Measurements from ENCODE around the gene P2RY1.

P2RY1 gene, protein sequence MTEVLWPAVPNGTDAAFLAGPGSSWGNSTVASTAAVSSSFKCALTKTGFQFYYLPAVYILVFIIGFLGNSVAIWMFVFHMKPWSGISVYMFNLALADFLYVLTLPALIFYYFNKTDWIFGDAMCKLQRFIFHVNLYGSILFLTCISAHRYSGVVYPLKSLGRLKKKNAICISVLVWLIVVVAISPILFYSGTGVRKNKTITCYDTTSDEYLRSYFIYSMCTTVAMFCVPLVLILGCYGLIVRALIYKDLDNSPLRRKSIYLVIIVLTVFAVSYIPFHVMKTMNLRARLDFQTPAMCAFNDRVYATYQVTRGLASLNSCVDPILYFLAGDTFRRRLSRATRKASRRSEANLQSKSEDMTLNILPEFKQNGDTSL
- 0 to 0.49 (median 0.18) reads per million in 4 experiments for total RNA-seq

DNA sequence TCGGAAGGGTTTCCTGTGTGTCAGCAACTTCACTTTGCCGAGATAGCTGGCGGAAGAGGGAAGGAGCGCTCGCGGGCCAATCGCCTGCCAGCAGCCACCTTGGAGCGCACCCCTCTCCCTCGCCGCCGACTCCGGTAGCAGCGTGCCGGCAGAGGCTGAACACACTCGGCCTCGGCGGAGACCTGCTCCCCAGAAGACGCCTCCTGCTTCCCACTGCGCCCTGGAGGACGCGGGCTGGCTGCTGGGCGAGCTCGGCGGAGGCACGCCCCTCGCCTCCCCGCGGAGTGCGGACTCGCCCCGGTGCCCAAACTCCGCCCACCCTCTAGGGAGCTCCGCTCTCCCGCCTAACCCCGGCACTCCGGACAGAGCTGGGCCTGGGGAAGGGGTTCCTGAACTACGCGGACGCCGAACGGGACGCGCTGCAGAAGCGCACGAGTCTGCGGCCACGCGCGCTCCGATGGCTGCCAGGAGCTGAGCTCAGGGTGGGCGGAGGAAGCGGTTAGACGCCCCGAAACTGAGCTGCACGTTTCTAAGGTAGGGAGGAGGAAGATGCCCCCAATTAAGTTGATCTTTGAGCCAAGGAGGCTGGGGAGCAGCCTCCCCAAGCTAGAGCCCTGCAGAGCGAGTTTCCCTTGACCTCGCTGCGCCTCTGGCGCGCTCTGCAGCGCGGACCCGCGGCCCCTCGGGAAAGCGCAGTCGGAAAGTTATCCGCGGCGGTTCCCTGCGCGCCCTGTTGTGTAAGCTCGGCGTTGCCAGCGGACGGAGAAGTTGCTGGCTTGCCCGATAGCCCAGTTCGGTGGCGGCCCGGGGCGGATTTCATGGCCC is at the start of gene P2RY1:
Gene P2RY1, plus strand, starts transcription at position 356 of the 825 bp plus-strand sequence. CDS start 652 bp downstream, outside the sequence.
- DNase-seq: no peak

DNA sequence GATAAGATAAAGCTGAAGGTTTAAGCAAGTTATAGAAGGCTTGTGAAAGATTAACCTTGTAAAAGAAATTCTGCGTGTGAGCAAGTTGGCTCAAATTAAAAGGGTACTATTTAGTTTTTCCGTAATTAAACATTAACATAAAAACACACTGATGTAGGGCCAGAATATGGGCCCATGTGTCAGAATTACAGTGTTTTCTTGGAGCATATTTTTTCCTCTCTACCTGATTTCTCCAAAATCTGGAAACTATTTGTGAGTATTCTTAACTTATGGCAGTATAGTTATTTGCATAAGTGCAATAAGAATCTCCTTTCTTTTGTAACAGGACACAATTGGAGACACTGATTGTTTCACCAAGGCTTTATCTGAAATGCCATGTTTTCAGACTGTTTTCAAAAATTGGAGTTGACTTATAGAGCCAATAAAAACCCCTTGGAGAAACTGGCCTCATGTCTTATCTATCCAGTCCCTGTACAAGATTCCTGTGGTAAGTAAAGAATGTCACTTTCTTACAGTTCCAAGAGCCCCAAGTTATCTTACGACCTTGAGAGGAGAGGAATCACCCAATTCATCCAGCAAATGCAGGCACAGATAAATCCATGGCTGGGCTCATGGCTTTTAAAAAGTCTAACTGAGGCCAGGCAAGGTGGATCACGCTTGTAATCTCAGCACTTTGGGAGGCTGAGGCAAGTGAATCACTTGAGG is 47.8 kb upstream of the P2RY1 start:
- DNase-seq: no peak

DNA sequence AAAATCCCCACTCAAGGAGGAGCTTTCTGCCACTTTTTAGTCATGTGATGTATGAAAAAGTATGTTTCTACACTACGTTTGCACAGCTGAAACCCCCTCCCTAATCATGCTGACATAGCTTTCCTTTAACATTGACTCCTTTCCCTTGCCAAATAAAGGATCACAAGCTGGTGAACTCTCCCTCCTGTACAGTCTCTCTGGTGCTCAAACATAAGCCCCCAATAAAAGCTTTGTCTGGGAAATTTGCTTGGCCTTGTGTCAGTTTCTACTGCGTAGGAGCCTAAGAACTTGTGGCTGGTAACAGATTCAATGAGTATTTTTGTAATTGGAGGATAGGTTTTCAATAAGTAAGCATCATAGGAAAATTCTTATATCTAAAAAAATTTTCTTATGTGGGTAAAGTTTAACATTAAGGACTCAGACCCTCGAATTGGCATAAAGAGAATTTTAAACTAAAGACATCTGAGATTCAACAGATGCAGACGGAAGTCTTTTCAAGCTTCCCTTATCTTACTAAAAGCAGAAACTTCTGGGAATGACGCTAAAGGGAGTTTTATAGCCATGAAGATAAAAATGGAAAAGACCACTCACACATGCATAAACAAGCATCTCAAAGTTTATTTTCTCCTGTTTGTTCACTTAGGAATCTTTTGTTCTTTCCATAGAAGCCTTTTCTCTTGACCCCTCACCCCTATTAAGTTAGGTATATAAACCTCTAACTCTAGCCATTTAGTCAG is 44.1 kb upstream of the P2RY1 start:
- DNase-seq: no peak

DNA sequence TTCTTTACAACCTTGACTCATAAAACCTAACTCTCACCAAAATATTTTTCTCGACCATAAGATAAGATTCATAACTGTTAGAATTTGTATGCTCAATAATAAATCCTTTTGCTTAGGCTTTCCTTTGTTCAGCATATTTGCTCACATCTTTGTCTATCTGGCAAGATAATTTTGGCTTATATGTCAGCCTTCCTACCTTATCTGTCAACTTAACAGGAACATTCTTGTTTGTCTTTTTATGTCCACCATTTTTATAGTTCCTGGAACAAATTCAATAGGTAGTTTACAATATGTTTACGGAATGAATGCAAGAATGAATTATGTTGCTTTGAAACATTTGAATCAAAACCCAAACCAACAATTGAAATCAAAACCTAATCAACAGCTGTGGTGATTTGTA is 41.0 kb upstream of the P2RY1 start:
- DNase-seq: no peak

DNA sequence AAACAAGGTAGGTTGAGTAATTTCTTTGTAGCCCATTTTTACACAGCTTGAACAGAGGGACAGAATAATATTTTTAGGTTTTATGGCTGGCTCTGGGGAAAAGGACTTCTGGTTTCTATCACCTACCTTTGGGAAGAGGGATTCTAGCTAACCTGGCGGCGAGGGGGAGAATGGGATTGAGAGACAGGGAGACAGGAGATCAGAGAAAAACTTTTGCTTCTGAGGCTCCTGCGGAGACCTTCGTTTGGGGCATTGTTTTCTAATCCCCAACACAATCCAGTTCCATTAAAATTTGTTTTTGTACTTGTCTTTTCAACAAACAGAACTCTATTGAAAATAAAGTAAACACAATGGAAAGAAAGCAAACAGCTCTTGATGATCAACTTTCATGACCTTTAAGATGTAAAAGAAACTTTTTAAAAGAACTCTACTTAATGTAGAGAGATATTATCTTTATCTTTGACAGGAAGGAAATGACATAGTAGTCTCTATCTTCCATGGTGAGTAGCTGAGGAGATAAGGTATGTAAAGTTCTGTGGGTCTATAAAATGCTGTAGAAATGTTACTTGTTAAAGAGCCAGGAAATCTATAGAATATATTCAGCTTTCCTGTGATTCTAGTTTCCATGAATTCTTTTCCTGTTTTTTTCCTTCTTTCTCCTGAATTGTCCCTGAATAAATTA is 37.0 kb upstream of the P2RY1 start:
- DNase-seq: no peak

DNA sequence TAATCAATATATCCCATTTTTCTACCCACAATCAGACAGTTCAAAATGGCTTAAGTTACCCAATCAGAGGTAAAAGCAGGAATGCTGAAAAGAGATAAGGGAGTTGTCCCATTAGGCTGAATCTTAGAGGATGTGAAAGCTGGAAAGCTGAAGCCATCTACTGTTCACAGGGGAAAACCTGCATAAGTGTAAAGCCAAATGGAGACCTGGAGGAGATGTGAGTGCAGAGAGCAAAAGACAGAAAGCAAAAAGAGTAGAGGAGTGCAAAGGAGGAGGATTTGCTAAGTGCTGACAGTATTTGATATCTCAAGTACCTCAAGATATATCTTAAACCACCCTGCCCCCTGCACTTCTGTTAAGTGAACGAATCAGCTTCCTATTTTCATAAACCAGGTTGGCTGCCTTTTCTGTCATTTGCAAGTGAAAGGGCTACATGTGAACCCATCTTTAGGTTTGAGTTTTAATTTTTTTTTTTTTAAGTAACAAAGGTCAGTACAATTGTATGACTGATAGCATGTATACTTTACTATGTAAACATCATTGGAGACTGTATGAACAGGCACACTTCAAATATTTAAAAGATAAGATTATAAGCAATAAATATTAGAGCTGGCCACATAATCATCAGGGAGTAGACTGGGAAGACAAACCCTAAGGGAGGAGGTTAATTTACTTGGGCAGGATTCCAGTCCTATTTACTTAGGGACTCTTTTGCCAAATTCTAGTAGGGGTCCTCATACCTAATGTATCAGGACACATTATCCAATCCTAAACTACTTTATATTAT is 22.8 kb upstream of the P2RY1 start:
- DNase-seq: no peak

DNA sequence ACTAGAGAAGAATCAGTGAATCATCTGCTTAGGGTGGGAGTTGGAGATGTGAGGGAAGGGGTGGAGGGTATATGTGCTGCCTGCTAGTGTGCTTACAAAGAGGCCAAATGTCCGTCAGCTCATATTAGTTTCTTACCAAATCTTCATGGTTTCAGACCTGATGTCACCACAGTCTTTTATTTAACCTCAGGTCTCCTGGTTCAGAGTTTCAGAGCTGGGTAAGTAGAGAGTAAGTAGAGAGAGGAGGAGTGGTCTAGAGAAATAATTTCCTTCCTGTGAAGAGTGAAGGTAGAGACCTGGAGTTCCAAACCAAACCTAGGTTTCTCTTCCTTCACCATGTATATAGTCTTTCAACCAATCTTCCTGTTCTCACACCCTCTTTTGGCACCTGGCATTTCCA is 17.5 kb upstream of the P2RY1 start:
- DNase-seq: no peak

DNA sequence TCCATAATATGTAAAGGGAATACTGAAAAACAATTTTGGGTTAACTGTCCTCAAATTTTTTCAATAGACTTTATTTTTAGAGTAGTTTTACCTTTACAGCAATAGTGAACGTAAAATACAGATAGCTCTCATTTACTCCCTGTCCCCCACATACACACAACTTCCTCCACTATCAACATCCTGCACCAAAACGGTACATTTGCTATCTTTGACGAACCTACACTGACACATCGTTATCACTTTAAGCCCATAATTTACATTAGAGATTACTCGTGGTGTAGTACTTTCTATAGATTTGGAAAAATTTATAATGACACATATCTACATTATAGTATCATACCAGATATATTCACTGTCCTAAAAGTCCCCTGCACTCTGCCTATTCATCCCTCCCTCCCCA is 16.9 kb upstream of the P2RY1 start:
- DNase-seq: no peak

DNA sequence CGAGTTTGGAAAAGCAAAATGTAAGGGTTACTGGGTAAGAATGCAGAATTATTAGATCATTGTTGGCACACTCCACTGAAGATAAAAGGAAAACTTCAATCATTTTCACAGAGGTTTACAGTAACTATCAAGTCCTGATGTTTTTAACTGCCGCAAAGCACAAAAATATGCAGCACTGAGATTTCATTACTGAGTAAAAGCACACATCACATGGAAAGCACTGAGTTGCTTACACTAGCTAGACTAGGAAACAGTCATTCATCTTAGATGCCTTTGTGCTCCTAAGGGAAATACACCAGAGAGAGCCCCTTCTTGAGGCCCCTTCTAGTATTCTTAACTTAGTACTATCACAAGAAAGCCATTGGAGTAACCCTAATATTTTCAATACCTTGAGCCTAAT is 11.8 kb upstream of the P2RY1 start:
- no peak for DNase-seq

DNA sequence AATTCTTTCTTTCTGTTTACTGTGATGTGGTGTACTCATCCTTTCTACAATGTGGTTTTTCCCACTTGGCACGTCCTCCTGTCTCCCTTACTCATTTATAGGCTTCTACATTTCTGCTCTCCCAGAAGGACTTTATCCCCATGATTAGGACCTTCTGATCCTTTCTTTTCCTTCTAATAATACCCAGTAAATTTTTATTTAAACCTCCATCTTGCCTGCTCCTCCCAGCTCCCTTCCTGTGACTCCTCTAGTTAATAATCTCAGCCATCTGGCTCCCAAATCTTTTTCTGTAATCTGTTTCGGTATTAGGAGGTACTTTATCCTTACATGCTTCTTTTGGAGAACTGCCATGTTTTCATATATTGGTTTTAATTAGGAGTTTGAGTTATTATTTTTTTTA is 11.2 kb upstream of the P2RY1 start:
- no peak for DNase-seq

DNA sequence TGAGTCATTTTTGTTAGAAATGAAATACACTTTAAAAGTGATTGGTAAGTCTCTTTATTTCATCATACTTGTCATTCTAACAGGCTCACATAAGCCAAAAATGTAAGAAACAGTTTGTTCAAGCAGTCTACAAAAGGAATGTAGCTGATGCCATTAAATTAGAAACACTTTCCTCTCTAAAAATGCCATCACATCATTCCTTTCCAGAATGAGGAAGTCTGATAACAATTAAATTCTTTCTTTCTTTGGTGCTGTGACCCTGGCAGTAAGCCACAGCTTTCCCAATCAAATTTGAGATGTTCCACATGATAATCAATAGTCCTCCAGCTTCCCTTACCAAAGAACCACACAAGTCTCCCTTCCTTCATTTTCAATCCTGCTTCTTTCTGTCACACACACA is 9.4 kb upstream of the P2RY1 start:
- no peak for DNase-seq

DNA sequence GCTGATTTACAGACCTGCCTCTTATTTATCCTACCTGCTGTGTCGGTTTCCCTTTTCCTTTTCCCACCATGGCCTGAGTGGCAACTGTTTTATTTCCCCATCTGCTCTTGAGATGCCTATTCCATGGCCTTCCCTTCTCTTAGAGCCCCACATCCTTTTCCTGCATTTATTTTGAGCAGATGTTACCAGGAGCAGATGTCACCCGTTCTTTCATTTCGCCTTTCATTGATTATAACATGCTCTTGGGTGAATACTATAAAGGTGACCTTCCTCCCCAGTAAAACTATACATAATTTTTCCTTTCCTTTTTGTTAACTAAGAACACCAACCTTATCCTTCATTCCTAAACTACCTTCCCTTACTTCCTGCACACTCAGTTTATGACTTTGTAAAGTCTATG is 8.5 kb upstream of the P2RY1 start:
- DNase-seq: no peak

DNA sequence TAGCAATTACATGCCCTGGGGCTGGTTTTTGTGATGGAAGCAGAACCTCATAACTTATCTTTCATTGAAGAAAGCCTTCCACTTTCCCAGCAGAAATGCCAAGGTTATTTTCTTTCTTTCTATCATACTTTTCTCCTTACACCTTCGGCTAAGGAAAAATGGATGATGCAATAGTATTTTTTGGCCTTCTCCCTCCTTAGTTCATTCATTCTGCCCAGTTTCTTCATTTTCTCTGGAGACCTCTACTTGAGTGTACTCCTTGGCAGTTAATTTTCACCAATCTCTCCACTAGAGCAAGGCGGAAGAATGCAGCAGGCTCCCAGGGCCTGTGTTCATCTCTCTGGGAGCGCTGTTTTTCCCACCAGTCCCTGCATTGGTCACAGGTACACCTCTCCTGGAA is 7.6 kb upstream of the P2RY1 start:
- no peak for DNase-seq

DNA sequence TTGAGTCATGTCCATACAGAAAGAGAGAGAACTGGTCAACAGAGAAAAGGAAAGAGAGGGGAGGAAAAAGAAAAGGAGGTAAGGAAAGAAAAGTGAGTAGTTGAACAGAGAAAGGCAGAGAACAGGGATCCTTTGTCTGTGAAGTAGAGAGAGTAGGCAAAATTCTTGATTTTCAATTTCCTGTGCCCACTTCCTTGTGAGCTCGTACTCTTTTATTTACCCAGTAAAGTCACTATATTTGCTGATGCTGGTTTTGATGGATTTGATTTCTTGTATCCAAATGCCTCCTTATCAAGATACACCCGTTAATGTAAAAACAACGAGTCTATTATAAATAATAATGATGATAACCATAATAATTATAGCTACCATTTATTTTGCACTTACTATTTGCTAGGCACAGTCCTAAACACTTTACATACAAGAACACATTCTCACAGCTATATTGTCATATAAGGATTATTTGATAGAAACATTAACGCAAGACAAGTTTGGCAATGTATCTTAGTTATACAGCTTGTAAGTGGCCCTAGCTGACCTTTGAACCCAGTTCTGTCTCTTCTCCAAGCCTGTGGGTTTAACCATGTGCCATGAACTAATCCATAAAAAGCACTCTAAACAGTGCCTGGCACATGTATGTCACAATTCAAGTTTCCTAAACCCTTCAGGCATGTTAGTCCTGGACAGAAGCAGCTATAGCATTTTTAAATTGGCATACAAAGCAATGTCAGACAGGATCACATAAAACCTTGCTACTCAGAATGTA is 6.7 kb upstream of the P2RY1 start:
- DNase-seq: no peak

DNA sequence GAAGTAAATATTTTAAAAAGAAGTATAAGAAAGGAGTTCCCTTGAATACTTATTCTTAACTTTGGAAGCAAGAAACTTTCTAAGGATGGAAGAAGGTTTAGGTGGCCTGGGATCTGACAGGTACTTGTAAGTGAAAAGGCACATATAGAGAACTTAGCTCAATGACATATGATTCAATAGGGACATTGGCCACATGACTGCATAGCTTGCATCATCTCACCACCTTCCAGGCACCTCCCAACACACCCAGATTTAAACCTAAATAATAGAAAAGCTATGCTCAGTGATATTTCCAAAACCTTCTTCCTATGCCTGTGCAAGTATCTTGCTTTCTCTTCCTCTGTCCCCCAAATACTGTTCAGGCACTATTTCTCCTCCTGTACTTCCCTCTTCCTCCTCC is 4.7 kb upstream of the P2RY1 start:
- DNase-seq: no peak

DNA sequence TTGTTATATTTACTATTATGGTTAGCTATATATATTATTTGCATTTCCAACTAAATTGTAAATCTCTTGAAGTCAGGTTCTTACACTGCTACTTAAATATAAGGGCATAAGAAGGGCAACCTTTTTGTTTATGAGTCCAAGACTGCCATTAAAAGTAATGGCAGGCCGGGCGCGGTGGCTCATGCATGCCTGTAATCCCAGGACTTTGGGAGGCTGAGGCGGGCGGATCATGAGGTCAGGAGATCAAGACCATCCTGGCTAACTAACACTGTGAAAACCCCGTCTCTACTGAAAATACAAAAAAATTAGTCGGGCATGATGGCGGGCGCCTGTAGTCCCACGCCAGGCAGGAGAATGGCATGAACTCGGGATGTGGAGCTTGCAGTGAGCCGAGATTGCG is 2.9 kb upstream of the P2RY1 start:
- DNase-seq: no peak

DNA sequence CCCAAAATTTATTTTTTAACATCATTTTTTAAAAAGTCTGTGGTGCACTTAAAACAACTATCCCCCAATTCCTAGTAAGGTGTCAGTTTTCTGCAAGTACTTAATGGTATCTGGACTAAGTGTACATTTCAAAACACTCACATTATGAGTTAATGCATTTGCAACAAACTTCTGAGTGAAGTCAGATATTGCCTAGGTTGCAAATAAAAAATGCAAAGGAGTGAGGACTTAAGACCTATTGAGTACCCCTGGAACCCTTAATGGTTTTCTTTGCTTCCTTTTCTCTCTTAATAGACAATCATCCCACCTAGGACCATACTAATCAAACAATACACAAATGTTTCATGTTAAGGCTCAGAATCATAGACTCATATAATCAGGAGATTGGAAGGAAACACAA is 1.8 kb upstream of the P2RY1 start:
- DNase-seq: no peak

DNA sequence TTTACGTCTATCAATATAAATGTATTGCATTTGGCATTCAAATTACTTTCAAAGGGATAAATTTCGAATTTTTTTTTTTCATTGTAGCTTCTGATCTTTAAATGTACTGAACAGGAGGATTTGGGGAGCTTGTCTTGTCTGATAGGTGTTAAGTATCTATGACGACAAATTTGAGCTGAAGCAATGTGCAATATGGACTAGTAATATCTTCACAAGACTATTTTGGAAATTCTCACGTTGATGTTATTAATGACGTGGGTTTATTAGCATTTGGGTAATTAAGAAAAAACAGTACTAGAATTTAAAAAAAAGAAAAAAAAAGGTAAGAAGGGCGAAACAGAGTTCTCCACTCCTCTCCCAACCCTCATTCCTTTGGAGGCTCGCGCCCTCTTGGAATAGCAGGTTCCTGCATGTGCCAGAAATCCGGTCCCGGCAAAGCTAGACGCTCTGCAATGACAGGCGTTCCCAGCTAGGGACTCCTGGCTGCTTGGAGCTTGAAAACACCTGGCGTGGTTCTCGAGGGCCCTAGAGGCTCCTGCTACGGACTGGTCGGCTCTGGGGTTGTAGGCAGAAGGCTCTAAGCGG is 648 bp upstream of the P2RY1 start:
- DNase-seq: no peak

DNA sequence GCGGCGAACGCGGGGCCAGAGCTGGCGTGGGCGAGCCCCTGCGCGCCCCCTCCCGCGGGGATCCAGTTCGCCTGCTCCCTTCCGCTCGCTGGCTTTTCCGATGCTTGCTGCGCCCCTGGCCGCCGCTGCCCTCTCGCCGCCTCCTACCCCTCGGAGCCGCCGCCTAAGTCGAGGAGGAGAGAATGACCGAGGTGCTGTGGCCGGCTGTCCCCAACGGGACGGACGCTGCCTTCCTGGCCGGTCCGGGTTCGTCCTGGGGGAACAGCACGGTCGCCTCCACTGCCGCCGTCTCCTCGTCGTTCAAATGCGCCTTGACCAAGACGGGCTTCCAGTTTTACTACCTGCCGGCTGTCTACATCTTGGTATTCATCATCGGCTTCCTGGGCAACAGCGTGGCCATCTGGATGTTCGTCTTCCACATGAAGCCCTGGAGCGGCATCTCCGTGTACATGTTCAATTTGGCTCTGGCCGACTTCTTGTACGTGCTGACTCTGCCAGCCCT is 721 bp downstream of the P2RY1 start:
- no peak for DNase-seq

DNA sequence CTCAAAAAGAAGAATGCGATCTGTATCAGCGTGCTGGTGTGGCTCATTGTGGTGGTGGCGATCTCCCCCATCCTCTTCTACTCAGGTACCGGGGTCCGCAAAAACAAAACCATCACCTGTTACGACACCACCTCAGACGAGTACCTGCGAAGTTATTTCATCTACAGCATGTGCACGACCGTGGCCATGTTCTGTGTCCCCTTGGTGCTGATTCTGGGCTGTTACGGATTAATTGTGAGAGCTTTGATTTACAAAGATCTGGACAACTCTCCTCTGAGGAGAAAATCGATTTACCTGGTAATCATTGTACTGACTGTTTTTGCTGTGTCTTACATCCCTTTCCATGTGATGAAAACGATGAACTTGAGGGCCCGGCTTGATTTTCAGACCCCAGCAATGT is 1.3 kb downstream of the P2RY1 start:
- DNase-seq: no peak

Measured in effector CD8-positive, alpha-beta T cell (primary cell).